Stimulated activated CD4-positive, alpha-beta T cell treated with anti-CD3 and anti-CD28 coated beads, Interleukin-15, amount 100 ng/mL, for 24 hours (primary cell): ENCODE measurements around the gene OR13J1.
A peak's percentile ranks its signal among the peaks of the same experiment; 100 is the strongest.

Experiments
- DNase-seq: peaks from one replicate; pipeline ENCODE4 v3.0.0-alpha.2; 2020

The OR13J1 gene

DNA sequence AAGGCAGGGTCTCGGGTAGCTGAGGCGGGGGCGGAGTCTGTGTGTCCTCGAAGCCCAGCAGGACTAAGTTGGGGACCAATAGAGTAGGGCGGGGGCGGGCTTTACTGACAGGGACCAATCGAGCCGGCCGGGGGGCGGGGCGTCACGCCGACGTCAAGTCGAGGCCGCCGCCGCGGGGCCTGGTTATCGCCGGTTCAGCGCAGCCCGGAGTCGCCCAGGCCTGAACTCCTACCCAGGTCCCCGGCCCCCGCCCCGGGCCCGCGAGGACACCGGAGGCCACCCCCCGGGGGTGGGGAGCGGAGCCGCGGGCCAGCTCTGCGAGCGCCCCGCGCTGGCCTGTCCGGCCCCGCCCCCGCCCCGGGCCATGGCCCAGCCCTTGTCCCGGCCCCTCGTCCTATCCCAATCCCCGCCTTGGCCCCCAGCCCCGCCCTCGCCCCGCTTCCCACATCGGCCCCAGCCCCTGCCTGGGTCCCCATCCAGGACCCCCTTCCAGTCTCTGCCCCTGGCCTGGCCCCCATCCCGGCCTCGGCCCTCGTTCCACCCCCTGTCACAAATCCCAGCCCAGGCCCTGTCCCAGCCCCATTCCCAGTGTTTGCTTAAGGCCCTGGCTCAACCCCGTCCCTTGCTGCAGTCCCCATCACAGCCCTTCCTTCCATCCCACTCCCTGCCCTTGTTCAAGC lies 41.0 kb downstream of the OR13J1 start, which contains the start of gene TMEM8B:
Gene TMEM8B (plus strand): TSS at position 145 of the 680 bp plus-strand sequence. CDS start 220 bp downstream, at position 365.
- DNase-seq = peak; percentile 99

DNA sequence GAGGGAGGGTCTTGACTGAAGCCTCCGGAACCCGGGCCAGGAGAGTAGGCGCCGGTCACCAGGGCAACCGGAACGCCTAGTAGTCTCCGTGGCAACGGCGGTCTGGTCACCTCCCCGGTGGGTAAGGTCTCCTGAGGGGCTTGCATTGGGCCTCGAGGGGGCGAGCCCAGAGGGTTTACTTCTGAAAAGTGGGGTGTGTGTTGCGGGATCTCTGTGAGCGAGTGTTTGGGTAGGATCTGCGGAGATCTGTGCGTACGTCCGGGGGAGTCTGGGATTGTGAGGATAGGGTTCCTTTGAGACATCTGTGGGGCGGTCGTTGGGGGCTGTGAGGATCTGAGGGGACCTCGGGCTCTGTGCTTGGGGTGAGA lies 41.5 kb downstream of the OR13J1 start, which contains the start of gene FAM221B:
Gene FAM221B (minus strand): TSS at position 17 of the 368 bp plus-strand sequence. CDS start 2,571 bp downstream, outside the sequence.
- peak; percentile 50 for DNase-seq

DNA sequence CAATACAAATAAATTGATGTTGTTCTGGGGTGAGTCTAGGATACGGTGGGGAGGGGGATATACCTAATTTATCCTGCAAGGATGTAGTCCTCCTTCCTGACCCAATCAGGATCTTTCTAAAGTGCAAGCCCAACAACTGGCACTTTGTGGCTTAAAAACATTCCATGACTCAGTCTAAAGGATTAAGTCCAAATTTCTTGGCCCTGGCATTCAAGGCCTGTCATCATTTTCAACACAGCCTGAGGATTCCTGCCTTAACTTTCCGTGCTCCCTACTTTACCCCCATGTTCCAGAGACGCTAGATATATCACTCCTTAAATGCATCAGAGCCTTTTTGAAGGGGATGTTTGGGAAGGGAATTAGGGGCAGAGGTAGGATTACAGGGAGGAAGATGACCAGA lies 42.7 kb downstream of the OR13J1 start:
- no peak for DNase-seq

DNA sequence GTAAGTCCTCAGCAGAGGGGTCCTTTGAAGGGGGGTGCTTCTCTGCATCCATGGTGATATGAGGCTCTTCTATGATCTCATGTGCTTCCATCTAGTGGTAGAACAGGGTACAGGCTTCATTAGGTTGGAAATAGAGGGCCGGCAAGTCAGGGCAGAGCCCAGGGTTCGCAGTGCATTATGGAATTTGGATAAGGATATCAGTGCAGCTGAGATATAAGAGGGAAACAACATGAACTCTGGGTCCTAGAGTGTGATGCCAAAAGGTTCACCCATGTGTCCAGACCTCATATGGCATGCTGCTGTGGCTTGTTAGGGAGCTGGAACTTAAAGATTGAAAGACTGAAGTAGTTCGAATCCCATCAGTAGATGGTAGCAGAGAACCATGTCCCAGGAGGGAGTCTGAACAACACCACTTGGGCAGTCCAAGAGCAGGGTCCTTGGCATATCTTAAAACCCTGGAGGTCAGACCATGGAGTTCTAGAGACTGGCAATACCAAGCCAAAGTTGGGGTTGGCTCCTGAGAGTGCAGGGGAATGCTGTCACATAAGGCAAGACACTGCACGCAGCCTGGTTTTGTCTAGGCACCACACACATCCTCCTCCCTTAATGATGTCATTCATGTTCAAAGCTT lies 44.0 kb downstream of the OR13J1 start:
- peak; percentile 32 for DNase-seq

DNA sequence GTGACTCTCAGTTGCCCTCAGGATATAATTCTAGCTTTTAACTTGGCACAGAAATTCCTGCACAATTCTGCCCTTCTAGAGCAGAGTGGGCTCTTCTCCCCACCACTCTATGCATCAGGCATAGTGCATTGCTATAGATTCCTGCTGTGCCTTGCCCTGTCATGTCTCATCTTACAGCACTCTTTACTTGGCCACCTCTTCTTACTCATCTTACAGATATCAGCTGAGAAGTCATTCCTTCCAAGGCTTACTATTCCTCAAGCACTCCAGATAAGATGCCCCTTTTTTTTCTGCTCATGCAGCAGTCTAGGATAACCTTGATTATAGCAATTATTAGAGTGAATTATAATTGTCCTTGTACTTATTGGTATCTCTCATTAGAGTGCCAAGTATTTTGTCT lies 47.3 kb downstream of the OR13J1 start:
- DNase-seq = no peak

DNA sequence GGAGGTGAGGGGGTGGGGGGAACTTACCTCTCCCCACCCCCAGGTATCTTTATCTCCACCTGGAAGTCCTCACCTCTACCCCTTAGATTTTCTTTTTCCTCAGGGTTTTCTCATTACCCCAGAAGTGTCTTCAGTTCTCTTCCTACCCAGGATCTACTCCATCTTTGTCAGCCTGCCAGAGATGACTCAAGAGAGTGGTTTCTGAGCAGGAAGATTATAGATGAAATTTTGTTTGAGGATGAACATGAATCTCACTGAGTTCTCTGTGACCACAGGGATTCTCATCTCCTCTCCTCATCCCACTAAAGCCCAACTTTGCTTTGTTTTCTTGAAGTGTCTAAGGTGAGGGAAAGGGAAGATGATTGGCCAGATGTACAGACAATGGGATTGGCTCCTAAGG lies 50.1 kb downstream of the OR13J1 start:
- no peak for DNase-seq
